ENCODE data around the gene BDKRB2.

DNA sequence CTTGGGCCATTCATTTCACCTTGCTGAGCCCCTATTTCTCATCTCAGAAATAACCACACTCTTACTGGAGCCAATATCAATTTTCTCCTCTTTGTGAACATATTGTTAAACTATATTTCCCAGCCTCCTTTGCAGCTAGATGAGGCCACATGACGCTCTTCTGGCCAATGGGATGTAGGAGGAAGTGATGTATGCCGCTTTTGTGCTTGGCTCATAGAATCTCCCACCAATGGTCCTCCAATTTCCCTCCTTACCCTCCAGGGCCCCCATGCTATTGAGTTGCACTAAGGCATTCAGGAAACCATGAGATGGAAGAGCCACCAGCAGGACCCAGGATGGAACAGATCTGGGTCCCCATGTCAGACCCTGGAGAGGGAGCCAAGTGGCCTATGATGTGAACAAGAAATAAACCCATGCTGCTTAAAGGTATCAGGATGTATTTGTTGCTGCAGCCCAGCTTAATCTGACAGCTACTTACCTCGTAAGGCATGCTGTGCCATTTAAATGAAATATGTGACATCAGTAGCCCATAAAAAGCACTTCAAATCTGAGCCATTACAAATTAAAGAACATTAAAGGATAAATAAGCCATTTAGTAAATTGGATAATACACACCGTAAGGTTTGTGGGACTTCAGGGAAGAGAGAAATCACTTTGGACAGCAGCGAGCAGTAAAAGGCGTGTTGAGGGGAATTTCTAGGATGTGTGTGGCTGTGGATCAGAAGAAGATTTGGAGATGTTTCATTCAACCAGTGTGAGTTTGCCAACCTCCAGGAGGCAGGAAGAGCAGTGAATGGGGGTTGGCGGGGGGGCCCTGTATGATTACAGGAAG lies 24.4 kb upstream of the BDKRB2 start:
- TF ChIP-seq YY1 (IDR thresholded peaks at IDR 0.05; ENCODE audit: extremely low read depth, insufficient replicate concordance, low read depth, low read length) (no peak), POLR2A (IDR thresholded peaks at IDR 0.05; ENCODE audit: borderline replicate concordance, extremely low read depth, insufficient read depth, insufficient read length) (no peak)

All from HCT116 (cell line).